K562 (cell line): ENCODE results near the gene PPP6R1. TPM values are rescaled to one million over a fixed set of nuclear protein-coding genes. Genes with fewer than 3 reads are reported as not detected.

Source experiments
- CHD4 ChIP-seq: fragments of 200-600 bp; sonication (generic); IDR thresholded peaks from 3 replicates; pipeline ENCODE4 v1.6.1; 2012; ENCODE audit warnings: low read depth, mild to moderate bottlenecking, mixed read lengths, low read length, inconsistent platforms; ENCODE audit not compliant: insufficient read depth, insufficient replicate concordance, poor library complexity, severe bottlenecking
- ETV6 ChIP-seq, 3 experiments: fragments of 150-350 bp in 1 of 3; sonication (generic) in 1 of 3; formaldehyde crosslinking in 1 of 3; IDR thresholded peaks; 2 replicates each; pipeline versions ENCODE4 v1.6.1 to v1.8.0; 2014 to 2022; ENCODE audit warnings: borderline replicate concordance in 2 of 3, low read depth in 2 of 3, antibody characterized with exemption in 1 of 3, low read length in 1 of 3, mild to moderate bottlenecking in 1 of 3, missing genetic modification reagents in 1 of 3
- HNRNPH1 ChIP-seq: fragments of 200-400 bp; formaldehyde crosslinking; optimal IDR thresholded peaks from 2 replicates; pipeline ENCODE3; 2017; ENCODE audit warnings: low read depth, mild to moderate bottlenecking, low read length, moderate library complexity
- ILF3 ChIP-seq: fragments of 450-650 bp; IDR thresholded peaks from 2 replicates; pipeline ENCODE4 v1.6.1; 2018; ENCODE audit warnings: antibody characterized with exemption, mild to moderate bottlenecking, moderate library complexity, borderline replicate concordance
- JUND ChIP-seq, 2 experiments: IDR thresholded peaks; 2 replicates in 1 of 2; 3 replicates in 1 of 2; pipeline ENCODE4 v1.6.1; 2011; ENCODE audit warnings: borderline replicate concordance in 2 of 2, low read depth in 2 of 2, low read length in 2 of 2, improper control_type of control experiment in 1 of 2, missing biosample characterization in 1 of 2, missing genetic modification characterization in 1 of 2, missing genetic modification reagents in 1 of 2
- NBN ChIP-seq: fragments of 450-650 bp; IDR thresholded peaks from 2 replicates; pipeline ENCODE4 v1.6.1; 2016; ENCODE audit warnings: low read depth, mild to moderate bottlenecking
- NCOA6 ChIP-seq: fragments of 450-650 bp; IDR thresholded peaks from 2 replicates; pipeline ENCODE4 v1.6.1; 2017; ENCODE audit warnings: mild to moderate bottlenecking
- NR2C1 ChIP-seq, 2 experiments: fragments of 450-650 bp; IDR thresholded peaks; 2 replicates each; pipeline ENCODE4 v1.6.1; 2017; ENCODE audit warnings: mild to moderate bottlenecking in 2 of 2, antibody characterized with exemption in 1 of 2, inconsistent platforms in 1 of 2, missing compliant biosample characterization in 1 of 2, missing genetic modification characterization in 1 of 2
- NRF1 ChIP-seq, 2 experiments: fragments of 450-650 bp; IDR thresholded peaks in 1 of 2; conservative IDR thresholded peaks in 1 of 2; 2 replicates each; pipeline ENCODE4 v1.6.1; 2014; ENCODE audit warnings: mild to moderate bottlenecking in 2 of 2
- SMAD2 ChIP-seq: fragments of 150-350 bp; IDR thresholded peaks from 2 replicates; pipeline ENCODE4 v1.6.1; 2014; ENCODE audit warnings: low read depth, mild to moderate bottlenecking, low read length
- TAF7 ChIP-seq: fragments of 450-650 bp; IDR thresholded peaks from 2 replicates; pipeline ENCODE4 v1.6.1; 2016; ENCODE audit warnings: missing genetic modification characterization, missing compliant biosample characterization
- TCFL5 ChIP-seq: fragments of 250-450 bp; sonication (Bioruptor Pico); conservative IDR thresholded peaks from 2 replicates; pipeline ENCODE4 v1.6.1; 2021; ENCODE audit warnings: mild to moderate bottlenecking, moderate library complexity, matching md5 sums
- XRCC3 ChIP-seq: fragments of 450-650 bp; IDR thresholded peaks from 2 replicates; pipeline ENCODE4 v1.6.1; 2017; ENCODE audit warnings: mild to moderate bottlenecking, moderate library complexity
- XRCC5 ChIP-seq: fragments of 200-400 bp; formaldehyde crosslinking; IDR thresholded peaks from 2 replicates; pipeline ENCODE4 v1.6.1; 2017; ENCODE audit warnings: low read depth, mild to moderate bottlenecking, low read length
- ZNF274 ChIP-seq: IDR thresholded peaks from 2 replicates; pipeline ENCODE4 v1.6.1; 2011; ENCODE audit warnings: low read depth, mild to moderate bottlenecking, low read length, moderate library complexity, borderline replicate concordance
- ZNF398 ChIP-seq: fragments of 250-450 bp; sonication (Bioruptor Pico); IDR thresholded peaks from 2 replicates; pipeline ENCODE4 v1.8.0; 2021; ENCODE audit warnings: moderate library complexity, mild to moderate bottlenecking, inconsistent platforms
- ZNF41 ChIP-seq: fragments of 250-450 bp; sonication (Bioruptor Pico); conservative IDR thresholded peaks from 2 replicates; pipeline ENCODE4 v1.4.0; 2020; ENCODE audit warnings: mild to moderate bottlenecking
- ZNF584 ChIP-seq: fragments of 200-800 bp; sonication (Bioruptor generic); IDR thresholded peaks from 2 replicates; pipeline ENCODE4 v1.6.1; 2016; ENCODE audit warnings: low read depth, mild to moderate bottlenecking, missing genetic modification characterization, missing compliant biosample characterization
- ZNF830 ChIP-seq: fragments of 250-450 bp; sonication (Bioruptor Pico); IDR thresholded peaks from 2 replicates; pipeline ENCODE4 v1.5.0; 2021; ENCODE audit warnings: mild to moderate bottlenecking
- polyA plus RNA-seq, 8 experiments: library from polyadenylated mRNA; depleted of rRNA in 4 of 8; stranded (reverse) in 5 of 8; unstranded in 3 of 8; fragments of >200 nt; fragmentation: Nextera tagmentation in 2 of 8; fragmentation: Illumina TruSeq in 1 of 8; extraction: Ambion mirVana in 2 of 8; extraction: Trizol in 1 of 8; gene quantifications; 2 replicates each; pipeline versions ENCODE4 v1.2.1 to v1.2.3, GENCODE V29; 2011 to 2014; ENCODE audit warnings: inconsistent platforms in 1 of 8, missing spikeins in 1 of 8
- total RNA-seq, 7 experiments: library from RNA; depleted of rRNA in 6 of 7; stranded (reverse); fragments of >200 nt in 6 of 7; fragmentation: Illumina TruSeq in 2 of 7; extraction: Trizol in 2 of 7; gene quantifications; 2 replicates each; pipeline versions ENCODE4 v1.2.1 to v1.2.3, GENCODE V29; 2011 to 2021; ENCODE audit warnings: low replicate concordance in 1 of 7
- TF ChIP-seq, protein P1 (sequence below): sonication (generic); formaldehyde crosslinking; IDR thresholded peaks from 2 replicates; pipeline ENCODE4 v1.9.0; 2022; ENCODE audit warnings: mild to moderate bottlenecking, missing genetic modification reagents
- TF ChIP-seq, protein P2 (sequence below): fragments of 450-650 bp; IDR thresholded peaks from 2 replicates; pipeline ENCODE4 v1.6.1; 2014; ENCODE audit warnings: low read depth, mild to moderate bottlenecking, moderate library complexity, borderline replicate concordance

PPP6R1 gene
- total and polyA plus RNA-seq, 9 of the 15 experiments (the other 6 are each of a cell fraction or from before 2014, with no cell fraction given) = 0.48 to 135 (median 37.2) TPM

- TF ChIP-seq ZNF830 (CRISPR knock-in tag) = no peak
- TF ChIP-seq ZNF584 = no peak
- no peak for TF ChIP-seq ETV6 (IDR thresholded peaks at IDR 0.05; ENCODE audit: borderline replicate concordance in 1 of 2, low read depth in 2 of 2, low read length in 1 of 2)
- TF ChIP-seq ETV6 (CRISPR knock-in tag; IDR thresholded peaks at IDR 0.05; ENCODE audit: borderline replicate concordance) = no peak
- no peak for TF ChIP-seq NR2C1 (IDR thresholded peaks at IDR 0.05)
- no peak for TF ChIP-seq NR2C1 (tag; IDR thresholded peaks at IDR 0.05)
- TF ChIP-seq, protein P1, sequence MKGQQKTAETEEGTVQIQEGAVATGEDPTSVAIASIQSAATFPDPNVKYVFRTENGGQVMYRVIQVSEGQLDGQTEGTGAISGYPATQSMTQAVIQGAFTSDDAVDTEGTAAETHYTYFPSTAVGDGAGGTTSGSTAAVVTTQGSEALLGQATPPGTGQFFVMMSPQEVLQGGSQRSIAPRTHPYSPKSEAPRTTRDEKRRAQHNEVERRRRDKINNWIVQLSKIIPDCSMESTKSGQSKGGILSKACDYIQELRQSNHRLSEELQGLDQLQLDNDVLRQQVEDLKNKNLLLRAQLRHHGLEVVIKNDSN = no peak
- TF ChIP-seq NCOA6 = no peak
- peak; percentile 66; the same call in 1 of the 2 replicates for TF ChIP-seq XRCC5
- no peak for TF ChIP-seq ZNF274
- TF ChIP-seq, protein P2, sequence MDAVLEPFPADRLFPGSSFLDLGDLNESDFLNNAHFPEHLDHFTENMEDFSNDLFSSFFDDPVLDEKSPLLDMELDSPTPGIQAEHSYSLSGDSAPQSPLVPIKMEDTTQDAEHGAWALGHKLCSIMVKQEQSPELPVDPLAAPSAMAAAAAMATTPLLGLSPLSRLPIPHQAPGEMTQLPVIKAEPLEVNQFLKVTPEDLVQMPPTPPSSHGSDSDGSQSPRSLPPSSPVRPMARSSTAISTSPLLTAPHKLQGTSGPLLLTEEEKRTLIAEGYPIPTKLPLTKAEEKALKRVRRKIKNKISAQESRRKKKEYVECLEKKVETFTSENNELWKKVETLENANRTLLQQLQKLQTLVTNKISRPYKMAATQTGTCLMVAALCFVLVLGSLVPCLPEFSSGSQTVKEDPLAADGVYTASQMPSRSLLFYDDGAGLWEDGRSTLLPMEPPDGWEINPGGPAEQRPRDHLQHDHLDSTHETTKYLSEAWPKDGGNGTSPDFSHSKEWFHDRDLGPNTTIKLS = no peak
- TF ChIP-seq XRCC3 = no peak
- TF ChIP-seq CHD4 = no peak
- no peak for TF ChIP-seq ILF3
- no peak for TF ChIP-seq ZNF398 (CRISPR knock-in tag)
- peak; percentile 59 for TF ChIP-seq JUND (IDR thresholded peaks at IDR 0.05; ENCODE audit: borderline replicate concordance, low read depth, low read length)
- peak; percentile 46; the same call in 1 of the 3 replicates for TF ChIP-seq JUND (tag; IDR thresholded peaks at IDR 0.05; ENCODE audit: borderline replicate concordance, low read depth, low read length)
- TF ChIP-seq TAF7 (tag) = no peak
- TF ChIP-seq ZNF41 (CRISPR knock-in tag) = no peak
- peak; percentile 55; the same call in 1 of the 2 replicates for TF ChIP-seq NBN
- no peak for TF ChIP-seq TCFL5 (CRISPR knock-in tag)
- TF ChIP-seq HNRNPH1 = no peak
- TF ChIP-seq NRF1 (conservative IDR thresholded peaks at IDR 0.05 in 1 of 2, IDR thresholded peaks at IDR 0.05 in 1 of 2) = peak in 1 of 2 experiments; percentile 44; a peak in 2 of 4 replicates
- TF ChIP-seq SMAD2 = no peak
Measured at GRCh38 chr19:55212447-55212846, 46.4 kb downstream of the PPP6R1 start (continued).
